ENCODE measurements around the gene FBXL2.
A peak's percentile ranks its signal among the peaks of the same experiment; 100 is the strongest.

The FBXL2 gene, protein sequence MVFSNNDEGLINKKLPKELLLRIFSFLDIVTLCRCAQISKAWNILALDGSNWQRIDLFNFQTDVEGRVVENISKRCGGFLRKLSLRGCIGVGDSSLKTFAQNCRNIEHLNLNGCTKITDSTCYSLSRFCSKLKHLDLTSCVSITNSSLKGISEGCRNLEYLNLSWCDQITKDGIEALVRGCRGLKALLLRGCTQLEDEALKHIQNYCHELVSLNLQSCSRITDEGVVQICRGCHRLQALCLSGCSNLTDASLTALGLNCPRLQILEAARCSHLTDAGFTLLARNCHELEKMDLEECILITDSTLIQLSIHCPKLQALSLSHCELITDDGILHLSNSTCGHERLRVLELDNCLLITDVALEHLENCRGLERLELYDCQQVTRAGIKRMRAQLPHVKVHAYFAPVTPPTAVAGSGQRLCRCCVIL

DNA sequence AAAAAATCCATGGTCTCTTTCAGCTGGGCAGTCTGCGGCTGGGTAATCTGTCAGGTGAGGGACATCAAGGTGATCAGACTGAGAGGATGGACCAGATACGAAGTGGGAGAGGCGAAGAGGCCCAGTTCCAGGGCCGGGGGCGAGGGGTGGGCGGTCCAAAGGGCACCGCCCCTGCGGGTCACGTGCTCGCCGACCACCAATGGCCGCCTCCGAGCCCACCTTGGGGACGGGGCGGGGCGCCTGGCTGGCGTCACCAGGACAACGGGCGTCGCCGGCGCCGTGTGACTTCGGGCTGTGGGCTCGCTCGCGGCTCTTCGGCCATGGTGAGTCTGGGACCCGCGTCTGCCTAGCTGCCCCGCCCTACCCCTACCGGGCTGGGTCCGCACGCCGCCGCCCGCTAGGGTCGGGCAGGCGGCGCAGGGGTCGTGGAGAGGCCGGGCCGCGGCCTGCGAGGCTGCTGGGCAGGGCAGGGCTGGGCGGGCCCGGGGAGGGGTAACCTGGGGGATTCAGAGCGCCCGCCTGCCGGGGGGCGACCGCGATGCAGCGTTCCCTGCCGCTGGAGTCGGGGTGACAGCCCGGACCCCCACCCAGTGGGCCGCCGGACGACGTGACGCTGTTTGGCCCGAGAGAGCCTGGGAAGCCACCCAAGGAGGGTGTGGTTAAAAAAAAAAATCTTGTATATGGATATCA lies at the start of gene FBXL2:
Gene FBXL2, plus strand, starts transcription at position 250 of the 690 bp plus-strand sequence. Its CDS starts 71 bp downstream, at position 321.
- peak in 43 of 51 donors; percentile 3 to 67 (median 35) for DNase-seq

DNA sequence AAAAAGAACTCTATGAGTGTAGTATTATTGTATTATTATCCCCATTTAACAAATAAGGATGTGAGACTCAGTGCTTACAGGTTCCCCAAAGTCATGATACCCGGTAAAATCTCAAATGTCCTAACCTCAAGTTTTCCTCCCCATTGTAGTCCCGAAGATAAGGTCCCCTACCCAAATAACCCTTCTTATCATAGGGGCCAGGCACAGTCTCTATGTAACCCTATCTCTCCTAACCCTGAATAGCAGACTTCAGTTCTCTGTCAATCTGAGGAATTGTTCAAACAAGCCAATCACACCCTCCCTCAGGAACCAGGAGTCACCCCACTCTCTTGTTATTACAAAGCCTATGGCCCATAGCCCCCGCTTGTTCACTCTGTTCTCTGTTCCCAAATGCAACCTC lies 48.2 kb upstream of the FBXL2 start:
- no peak for DNase-seq

DNA sequence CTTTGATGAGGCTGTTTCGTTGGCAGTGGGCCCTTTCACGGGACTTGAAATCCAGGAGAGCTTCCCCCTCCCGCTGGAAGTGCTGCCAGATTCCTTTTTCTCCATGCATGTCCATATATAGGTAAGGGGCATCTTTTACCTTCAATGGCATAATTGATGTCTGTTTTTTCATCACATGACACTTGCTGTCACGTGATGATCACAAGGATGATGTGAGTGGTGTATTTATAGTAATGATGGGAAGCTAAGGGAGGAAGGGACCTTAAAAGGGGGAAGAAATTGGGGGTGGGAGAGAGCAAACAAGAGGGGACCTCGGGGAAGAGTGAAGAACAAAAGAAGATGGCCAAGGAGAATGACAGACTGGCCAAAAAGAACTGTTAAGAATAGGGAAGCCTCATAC lies 47.3 kb upstream of the FBXL2 start:
- DNase-seq, result no peak

DNA sequence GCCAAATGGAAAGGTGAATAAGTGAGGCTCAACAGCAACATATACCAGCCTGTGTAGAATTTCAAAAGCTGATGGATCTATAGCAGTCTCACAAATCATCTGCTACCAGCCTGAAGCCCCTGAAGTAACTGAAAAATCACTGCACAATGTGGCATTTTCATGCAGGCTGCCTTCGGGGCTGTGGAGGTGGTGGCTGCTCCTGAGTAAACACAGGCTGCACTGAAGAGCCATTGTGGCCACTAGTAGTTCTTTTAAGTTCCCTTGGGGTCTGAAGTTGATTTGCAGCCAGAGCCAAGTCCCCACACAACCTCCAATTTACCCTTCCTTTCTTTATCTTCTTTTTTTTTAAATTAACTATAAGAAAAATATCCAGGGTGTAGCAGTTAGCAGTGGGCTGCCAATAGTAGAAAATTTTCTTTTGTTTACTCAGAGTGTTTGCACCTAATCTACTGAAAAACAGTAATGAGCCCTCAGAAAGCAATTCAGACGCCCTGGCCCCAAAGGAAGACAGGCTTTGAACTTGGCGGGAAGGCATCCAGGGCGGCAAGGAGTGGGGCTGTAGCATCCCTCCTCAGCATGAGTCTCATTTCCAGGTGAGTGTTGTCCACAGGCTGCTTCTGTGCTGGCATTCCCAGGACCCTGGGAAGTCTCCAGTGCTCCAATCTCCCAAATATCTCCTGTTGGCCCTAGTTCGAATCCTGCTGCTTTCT lies 45.3 kb upstream of the FBXL2 start:
- DNase-seq, result no peak

DNA sequence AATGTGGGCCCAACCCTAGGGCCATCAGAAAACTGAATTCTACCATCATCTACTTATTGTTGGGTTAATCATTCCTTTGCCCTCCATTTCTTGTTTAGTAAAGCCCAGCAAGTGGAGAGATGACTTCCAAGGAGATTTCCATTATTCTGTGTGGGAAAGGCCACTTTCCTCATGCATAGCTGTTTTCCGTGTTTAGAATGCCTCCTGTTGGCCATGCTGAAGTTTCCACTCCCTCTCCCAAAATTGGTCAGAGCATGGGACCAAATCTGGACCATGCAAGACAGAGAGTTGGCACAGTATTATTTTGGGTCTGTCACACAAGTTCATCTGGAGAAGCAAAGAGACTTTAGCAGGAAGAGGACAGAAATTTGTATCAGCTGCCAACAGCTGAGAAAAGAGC lies 43.4 kb upstream of the FBXL2 start:
- no peak for DNase-seq

DNA sequence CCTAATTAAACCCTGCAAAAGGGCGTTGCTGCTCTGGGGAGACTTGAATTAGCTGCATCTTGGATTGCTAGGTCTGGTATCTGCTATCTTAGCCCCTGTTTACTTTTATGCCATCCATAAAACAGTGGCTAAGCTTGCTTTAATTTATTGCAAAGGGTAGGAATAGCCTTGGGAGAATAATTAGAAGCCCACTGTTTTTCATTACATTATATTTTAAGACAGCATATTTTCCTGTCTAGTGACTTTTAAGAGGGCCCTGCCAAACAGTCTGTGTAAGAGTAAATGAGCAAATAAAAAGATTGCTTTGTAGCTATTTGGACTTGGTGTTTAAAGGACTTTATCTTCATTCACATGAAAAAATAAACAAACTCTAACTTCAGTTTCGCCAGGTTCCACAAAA lies 41.2 kb upstream of the FBXL2 start:
- no peak for DNase-seq

DNA sequence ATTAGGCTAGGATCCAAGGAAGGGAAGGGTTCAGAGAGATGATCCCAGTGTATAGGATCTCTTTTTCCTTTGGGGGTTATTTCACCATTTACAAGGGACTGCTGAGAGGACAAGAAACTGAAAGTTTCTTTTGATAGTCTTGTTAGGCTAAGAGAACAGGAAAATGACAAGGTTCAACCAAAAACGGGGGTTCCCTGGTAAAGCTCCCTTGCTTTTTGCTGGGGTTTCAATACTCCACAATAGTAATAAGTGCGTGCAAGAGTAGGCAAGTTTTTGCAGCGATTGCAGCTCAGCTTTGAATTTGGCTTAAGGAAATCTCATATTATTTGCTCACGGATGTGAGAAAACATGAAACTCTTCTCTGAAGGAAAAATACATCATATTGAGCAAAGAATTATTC lies 39.8 kb upstream of the FBXL2 start:
- DNase-seq, result no peak

DNA sequence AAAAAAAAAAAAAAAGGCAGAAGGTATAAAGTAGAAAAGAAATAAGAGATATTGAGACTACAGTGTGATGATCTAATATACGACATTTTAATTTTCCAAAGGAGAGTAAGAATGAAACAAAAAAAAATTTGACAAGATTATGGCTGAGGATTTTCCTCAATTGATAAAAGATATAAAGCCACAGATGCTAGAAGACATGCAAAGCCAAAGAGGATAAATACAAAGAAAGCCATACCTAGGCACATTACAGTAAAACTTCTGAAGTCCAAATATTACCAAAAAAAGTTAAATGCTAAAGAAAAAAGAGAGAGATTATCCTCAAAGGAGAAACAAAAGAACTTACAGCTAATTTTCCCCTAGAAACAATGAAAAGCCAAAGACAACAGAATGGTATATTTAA lies 38.3 kb upstream of the FBXL2 start:
- DNase-seq, result no peak

DNA sequence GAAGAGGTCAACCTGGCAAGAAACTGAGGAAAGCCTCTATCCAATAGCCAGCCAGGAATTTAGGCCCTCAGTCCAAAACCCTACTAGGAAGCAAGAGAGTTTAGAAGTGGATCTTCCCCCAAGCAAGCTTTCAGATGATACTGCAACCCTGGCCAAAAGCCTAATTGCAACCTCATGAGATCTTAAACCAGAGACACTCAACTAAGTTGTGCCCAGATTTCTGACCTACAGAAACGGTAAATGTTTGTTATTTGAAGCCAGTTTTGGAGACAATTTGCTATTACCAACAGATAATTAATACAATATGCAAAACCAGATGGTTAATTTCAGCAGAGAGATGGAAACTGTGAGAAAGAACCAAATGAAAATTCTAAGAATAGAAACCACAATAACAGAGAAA lies 37.0 kb upstream of the FBXL2 start:
- DNase-seq, result no peak

DNA sequence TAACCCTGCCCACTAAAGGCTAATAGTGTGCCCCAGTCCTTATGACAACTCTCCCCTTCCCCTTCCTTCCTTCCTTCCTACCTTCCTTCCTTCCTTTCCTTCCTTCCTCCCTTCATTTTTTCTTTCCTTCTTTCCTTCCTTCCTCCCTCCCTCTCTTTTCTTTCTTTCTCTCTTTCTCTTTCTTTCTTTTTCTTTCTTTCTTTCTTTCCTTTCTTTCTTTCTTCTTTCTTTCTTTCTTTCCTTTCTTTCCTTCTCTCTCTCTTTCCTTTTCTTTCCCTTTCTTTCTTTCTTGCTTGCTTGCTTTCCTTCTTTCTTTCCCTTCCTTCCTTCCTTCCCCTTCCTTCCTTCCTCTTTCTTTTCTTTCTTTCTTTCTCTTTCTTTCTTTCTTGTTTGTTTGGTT lies 30.5 kb upstream of the FBXL2 start:
- no peak for DNase-seq

DNA sequence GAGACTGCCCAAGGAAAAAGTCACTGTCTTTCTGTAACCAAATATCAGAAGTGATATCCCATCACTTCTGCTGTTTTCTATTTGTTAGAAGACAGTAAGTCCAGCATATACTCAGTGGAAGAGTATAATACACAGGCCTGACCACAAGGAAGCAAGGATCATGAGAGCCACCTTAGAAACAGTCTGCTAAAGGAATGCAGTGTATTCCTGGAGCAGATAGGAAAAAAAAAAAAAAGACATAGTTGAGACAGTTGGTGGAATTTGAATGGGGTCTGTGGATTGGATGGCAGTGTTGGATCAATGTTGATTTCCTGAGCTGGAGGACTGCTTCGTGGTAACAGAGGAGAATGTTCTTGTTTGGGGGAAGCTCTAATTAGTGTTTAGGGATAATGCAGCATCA lies 26.5 kb upstream of the FBXL2 start:
- no peak for DNase-seq

DNA sequence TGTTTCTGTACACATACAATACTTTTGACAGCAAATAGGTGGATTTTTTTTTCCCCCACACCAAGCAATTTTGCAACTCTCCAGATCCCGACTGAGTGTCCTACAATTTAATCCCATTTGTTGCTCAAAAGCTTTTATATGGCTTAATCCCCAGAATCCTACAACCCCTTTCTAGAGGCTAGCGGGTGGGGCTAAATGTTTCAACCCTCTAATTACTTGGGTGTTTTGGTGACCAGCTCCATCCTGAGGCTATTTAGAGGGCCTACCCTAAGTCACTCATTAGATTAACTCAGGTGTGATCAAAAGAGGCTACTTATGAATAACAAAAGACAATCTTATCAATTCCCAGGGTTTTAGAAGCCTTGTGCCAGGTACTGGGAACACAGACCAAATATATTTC lies 21.0 kb upstream of the FBXL2 start:
- no peak for DNase-seq

DNA sequence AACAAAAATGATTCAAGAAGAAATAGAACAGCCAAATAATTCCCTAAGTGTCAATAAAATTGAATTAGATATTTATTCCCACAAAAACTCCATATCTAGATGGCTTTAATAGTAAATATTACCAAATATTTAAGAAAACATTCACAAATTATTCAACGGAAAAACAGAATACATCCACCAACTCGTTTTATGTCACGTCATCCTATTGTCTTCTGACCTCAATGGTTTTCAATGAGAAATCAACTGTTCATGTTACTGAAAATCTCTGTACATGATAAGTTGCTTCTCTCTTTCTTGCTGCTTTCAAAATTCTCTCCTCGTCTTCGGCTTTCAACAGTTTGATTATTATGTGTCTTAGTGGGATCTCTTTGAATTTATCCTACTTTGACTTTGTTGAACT lies 17.1 kb upstream of the FBXL2 start:
- DNase-seq, result no peak

DNA sequence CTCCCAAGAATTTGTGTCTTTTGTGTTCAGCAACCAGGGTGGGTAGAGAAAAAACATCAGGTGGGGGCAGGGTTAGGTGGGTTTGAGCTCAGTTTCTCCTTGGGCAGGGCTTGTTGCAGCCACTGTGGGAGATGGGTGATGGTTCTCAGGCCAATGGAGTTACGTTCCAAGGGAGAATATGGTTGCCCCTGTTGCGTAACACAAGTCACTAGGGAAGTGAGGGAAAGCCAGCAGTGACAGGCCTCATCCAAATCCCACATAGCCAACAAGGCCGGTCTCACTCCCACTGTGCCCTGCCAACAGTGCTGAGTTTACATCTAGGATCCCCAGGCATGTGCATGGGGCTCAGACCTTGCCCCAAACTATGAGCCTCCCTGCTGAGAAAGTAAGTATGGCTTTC lies 7.9 kb upstream of the FBXL2 start:
- no peak for DNase-seq

DNA sequence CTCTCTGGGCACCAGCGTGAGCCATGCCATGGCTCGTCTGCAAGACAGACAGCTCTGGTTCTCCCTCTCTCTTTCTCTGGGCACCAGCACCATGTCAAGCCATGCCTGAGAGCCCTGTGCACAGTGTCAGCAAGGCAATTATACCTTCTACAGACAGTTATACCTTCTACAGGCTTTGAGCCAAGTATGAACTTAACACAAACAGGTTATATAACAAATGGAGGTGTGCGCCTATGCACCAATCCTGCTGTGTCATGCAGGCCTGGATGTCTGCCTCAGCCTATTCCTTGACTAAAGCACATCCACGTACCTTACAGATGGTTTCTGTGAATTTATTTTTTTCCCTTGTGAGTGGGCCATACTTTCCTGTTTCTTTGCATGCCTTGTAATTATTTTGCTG lies 5.9 kb upstream of the FBXL2 start:
- DNase-seq, result no peak

DNA sequence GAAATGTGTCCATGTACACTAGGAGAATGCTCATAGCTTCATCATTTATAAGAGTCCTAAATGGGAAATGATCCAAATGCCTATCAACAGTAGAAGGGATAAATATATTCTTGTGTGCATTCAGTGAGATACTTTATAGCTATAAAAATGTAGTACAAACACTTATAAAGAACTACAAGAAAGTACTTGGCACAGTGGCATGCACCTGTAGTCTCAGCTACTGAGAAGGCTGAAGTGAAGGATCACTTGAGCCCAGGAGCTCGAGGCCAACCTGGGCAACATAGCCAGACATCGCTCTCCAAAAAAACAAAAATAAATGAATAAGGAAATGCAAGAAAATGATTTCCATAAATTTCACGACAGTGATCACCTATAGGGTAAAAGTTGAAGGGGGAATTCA lies 3.6 kb upstream of the FBXL2 start:
- DNase-seq, result no peak

DNA sequence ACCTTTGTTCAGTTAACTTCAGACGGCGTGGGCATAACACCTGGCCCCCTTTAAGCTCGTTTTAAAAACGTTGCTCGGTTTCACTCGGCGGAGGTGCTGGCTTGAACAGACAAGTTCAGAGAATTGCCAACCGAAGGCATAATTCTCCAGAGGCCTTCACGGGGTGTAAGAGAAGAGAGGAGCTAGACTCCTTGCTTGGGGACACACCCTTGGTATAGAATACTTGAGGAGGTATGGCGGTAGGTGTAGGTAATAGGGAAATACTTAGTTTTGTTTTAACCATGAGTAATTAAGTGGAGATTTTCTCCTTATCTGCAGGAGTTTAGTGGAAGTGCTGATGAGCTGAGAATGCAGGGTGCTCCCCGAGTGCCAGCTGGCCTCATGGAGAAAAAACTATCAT lies 921 bp downstream of the FBXL2 start:
- no peak for DNase-seq

DNA sequence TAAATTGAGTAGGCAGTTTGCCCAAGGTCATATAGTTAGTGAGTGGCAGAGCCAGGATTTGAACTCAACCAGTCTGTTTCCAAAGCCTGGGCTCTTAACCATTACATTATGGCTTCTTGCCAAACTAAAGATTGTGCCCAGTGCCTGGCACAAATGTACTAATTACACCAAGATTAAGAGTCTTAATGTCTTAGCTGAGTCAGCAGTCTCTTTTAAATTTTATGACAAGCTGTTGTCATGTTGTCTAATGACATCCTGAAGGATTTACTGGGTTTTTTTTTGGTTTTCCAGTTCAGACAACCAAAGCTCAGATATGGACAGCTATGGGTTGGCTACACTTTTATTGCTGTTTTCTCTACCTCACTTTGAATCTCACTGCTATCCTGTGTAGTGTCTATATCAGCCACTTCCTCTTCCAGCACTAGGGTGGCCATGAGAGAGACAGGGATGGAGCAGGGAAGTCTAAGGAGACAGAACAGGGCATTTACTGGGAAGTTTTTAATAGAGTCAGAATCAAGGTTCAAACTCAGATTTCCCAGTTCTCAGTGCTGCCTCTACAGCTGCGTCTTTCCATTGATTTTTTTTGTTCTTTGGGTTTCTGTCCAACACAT lies 10.5 kb downstream of the FBXL2 start:
- no peak for DNase-seq

DNA sequence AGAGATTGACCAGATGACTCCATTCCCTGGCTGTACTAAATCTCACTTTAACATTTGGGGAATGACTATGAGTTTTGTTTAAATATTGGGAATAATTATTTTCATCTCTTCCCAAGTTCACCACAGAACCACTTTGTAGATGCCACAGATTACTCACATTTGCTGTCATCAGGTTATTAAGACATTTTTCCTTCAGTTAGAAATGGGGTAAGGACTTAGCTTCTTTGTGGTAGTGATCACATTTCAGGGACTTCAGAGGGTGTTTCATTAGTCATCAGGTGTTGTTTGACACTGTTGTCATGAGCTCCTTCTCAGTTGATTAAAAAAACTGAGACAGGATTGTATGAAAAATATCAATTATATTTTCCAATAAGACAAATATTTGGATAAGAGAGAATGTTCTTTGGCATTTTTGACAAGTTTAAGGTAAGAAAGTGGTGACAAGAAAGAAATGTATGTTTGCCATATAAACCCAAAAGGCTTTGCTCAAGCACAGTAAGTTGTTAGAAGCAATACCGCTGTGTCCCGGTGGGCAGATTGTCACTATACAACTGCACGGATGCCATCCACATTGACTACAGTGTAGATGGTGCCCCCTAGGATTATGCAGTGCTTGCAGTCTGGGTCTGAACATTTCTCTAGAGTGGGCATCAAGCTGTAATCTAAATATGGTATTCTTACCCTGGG lies 22.3 kb downstream of the FBXL2 start:
- DNase-seq, result no peak

DNA sequence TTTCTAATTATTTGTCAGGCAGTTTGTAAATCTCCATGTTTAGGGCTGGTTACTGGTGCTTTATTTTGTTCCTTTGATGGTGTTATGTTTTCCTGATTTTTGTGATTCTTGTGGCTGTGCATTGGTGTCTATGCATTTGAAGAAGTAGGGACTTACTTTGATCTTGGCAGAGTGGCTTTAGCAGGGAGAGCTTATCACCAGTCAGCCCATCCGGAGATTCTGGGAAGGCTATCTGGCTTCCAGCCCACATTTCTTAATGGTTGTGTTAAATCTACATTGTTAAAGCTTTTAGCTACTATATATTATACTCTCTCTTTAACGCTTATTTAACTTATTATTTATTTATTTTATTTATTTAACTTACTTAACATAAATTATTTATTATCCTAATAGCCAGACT lies 35.1 kb downstream of the FBXL2 start:
- DNase-seq, result no peak

DNA sequence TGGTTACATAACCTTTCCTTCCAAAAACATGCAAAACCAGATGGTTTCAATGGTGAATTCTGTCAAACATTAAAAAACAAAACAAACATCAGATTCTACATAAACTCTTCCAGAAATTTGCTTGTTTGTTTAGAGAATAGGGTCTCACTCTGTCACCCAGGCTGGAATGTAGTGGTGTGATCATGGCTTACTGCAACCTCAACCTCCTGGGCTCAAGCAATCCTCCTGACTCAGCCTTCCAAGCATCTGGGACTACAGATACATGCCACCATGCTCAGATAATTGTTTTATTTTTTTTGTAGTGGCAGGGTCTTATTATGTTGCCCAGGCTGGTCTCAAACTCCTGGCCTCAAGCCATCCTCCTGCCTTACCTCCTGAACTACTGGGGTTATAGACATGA lies 36.1 kb downstream of the FBXL2 start:
- DNase-seq, result no peak

DNA sequence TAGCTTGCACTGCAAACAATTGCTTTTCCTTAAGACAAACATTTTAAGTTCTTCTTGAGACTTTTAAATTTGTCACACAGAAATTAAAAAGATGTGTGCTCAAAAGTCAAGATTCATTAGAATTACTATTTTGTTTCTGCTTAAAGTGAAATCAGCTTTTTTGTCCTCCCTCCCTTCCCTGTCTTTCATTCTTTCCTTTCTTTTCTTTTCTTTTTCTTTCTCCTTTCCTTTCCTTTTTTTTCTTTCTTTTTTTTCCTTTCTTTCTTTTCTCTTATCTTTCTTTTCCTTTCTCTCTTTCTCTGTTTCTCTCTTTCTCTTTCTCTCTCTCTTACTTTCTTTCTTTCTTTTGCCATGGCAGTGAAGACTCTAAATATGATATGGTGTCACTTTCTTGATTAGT lies 37.8 kb downstream of the FBXL2 start:
- no peak for DNase-seq

Data from hypothalamus (tissue), 51 donors.